GM12878 (cell line): ENCODE results near the gene SERINC5. TPM values are rescaled to one million over a fixed set of nuclear protein-coding genes. Genes with fewer than 3 reads are reported as not detected.

Experiments used
- ATAC-seq: fragments of 200-7000 bp; cut with Tn5 transposase; 3 replicates; pipeline ENCODE4 v1.9.1; 2020; ENCODE audit warnings: mild to moderate bottlenecking, moderate library complexity
- BruUV-seq: library from RNA; stranded (reverse); fragments of 400-500 nt; replicated peaks from 2 replicates; lab custom pipeline; 2021; lab: Mats Ljungman, UMichigan
- CTCF ChIA-PET: fragments of 300-600 bp; sonication (Branson Sonifier 250); formaldehyde crosslinking; extraction: SDS; loops from one replicate; lab custom pipeline; 2021; ENCODE audit warnings: inconsistent platforms; lab: Yijun Ruan, JAX
- POLR2A ChIA-PET: fragments of 350-600 bp; formaldehyde crosslinking; extraction: SDS; loops from one replicate; lab custom pipeline; 2021; ENCODE audit warnings: inconsistent platforms; lab: Charles Lee
- RAD21 ChIA-PET: fragments of 300-600 bp; sonication (Branson Sonifier 250); formaldehyde crosslinking; loops from one replicate; lab custom pipeline; 2023; ENCODE audit warnings: antibody characterized with exemption; ENCODE audit not compliant: unreplicated experiment; lab: Charles Lee
- SMC1A ChIA-PET: fragments of 300-600 bp; sonication (Branson Sonifier 250); formaldehyde crosslinking; loops from one replicate; lab custom pipeline; 2023; ENCODE audit not compliant: unreplicated experiment, uncharacterized antibody; lab: Charles Lee
- DNase-seq: peaks from one replicate; pipeline ENCODE4 v3.0.0-alpha.2; 2011; ENCODE audit warnings: low read depth, low spot score
- FAIRE-seq: peaks from 3 replicates; lab custom pipeline; 2011; peaks lifted over from hg19 to GRCh38; lab: Jason Lieb, UNC
- H2AFZ ChIP-seq: 2 replicates; pipeline ENCODE4 v1.6.0; 2011; ENCODE audit warnings: low read depth, low read length, control low read depth; ENCODE audit not compliant: control insufficient read depth
- H3K27ac ChIP-seq: 2 replicates; pipeline ENCODE4 v1.5.1; 2011; ENCODE audit warnings: control low read depth; ENCODE audit not compliant: control insufficient read depth, insufficient read depth
- H3K27me3 ChIP-seq, 2 experiments: replicated peaks in 1 of 2; 2 replicates each; pipeline versions ENCODE4 v1.6.0 to v1.6.1; 2011; ENCODE audit warnings: low read length in 1 of 2; ENCODE audit not compliant: control insufficient read depth in 2 of 2, insufficient read depth in 2 of 2
- H3K36me3 ChIP-seq, 2 experiments: 2 replicates each; pipeline ENCODE4 v1.5.1; 2011; ENCODE audit warnings: low read length in 1 of 2; ENCODE audit not compliant: control insufficient read depth in 2 of 2, insufficient read depth in 2 of 2
- H3K4me1 ChIP-seq: 2 replicates; pipeline ENCODE4 v1.6.1; 2011; ENCODE audit warnings: mild to moderate bottlenecking, low read length, moderate library complexity, mixed read lengths; ENCODE audit not compliant: control insufficient read depth, insufficient read depth
- H3K4me2 ChIP-seq: 2 replicates; pipeline ENCODE4 v1.6.0; 2011; ENCODE audit warnings: control low read depth; ENCODE audit not compliant: control insufficient read depth, insufficient read depth
- H3K4me3 ChIP-seq: fragments of 200-600 bp; sonication (generic); 2 replicates; pipeline ENCODE4 v1.5.1; 2016
- H3K79me2 ChIP-seq: 2 replicates; pipeline ENCODE4 v1.6.0; 2011; ENCODE audit warnings: low read length; ENCODE audit not compliant: control insufficient read depth, insufficient read depth
- H3K9ac ChIP-seq: 2 replicates; pipeline ENCODE4 v1.8.0; 2011; ENCODE audit warnings: low read length, control low read depth, mixed read lengths; ENCODE audit not compliant: control insufficient read depth, insufficient read depth
- H3K9me3 ChIP-seq: replicated peaks from 3 replicates; pipeline ENCODE4 v1.5.1; 2011; ENCODE audit warnings: mild to moderate bottlenecking, low read length; ENCODE audit not compliant: control insufficient read depth, insufficient read depth
- H4K20me1 ChIP-seq: 2 replicates; pipeline ENCODE4 v1.6.0; 2011; ENCODE audit not compliant: control insufficient read depth, insufficient read depth
- CREB1 ChIP-seq: IDR thresholded peaks from 2 replicates; pipeline ENCODE4 v1.6.1; 2012; ENCODE audit warnings: low read depth, mild to moderate bottlenecking, inconsistent platforms
- EP300 ChIP-seq, 2 experiments: fragments of 150-350 bp in 1 of 2; IDR thresholded peaks; 2 replicates each; pipeline ENCODE4 v1.6.1; 2011 to 2012; ENCODE audit warnings: low read depth in 2 of 2, low read length in 2 of 2, borderline replicate concordance in 1 of 2, improper control_type of control experiment in 1 of 2, inconsistent platforms in 1 of 2; ENCODE audit not compliant: control insufficient read depth in 1 of 2
- JUND ChIP-seq: IDR thresholded peaks from 2 replicates; pipeline ENCODE4 v1.6.1; 2012; ENCODE audit warnings: low read depth, mild to moderate bottlenecking, low read length, improper control_type of control experiment, moderate library complexity
- KDM1A ChIP-seq: fragments of 200-600 bp; sonication (generic); IDR thresholded peaks from 2 replicates; pipeline ENCODE4 v1.6.1; 2016; ENCODE audit warnings: borderline replicate concordance
- MXI1 ChIP-seq: fragments of 150-350 bp; IDR thresholded peaks from 2 replicates; pipeline ENCODE4 v1.6.1; 2011; ENCODE audit warnings: low read depth, mild to moderate bottlenecking, inconsistent platforms, low read length, improper control_type of control experiment
- NRF1 ChIP-seq: conservative IDR thresholded peaks from 2 replicates; pipeline ENCODE4 v1.6.1; 2011; ENCODE audit warnings: mild to moderate bottlenecking, low read depth, low read length, improper control_type of control experiment
- PML ChIP-seq: IDR thresholded peaks from 2 replicates; pipeline ENCODE4 v1.6.1; 2012; ENCODE audit warnings: low read length, inconsistent platforms
- RAD21 ChIP-seq: IDR thresholded peaks from 2 replicates; pipeline ENCODE4 v1.6.1; 2011; ENCODE audit warnings: mild to moderate bottlenecking, low read depth, low read length, moderate library complexity; ENCODE audit not compliant: insufficient read depth
- RAD51 ChIP-seq: fragments of 450-650 bp; IDR thresholded peaks from 2 replicates; pipeline ENCODE4 v1.6.1; 2016; ENCODE audit warnings: moderate library complexity, mild to moderate bottlenecking, inconsistent platforms
- RUNX3 ChIP-seq: IDR thresholded peaks from 2 replicates; pipeline ENCODE4 v1.6.1; 2012; ENCODE audit warnings: low read length, inconsistent platforms
- SMC3 ChIP-seq: IDR thresholded peaks from 2 replicates; pipeline ENCODE4 v1.6.1; 2011; ENCODE audit warnings: low read length, improper control_type of control experiment, borderline replicate concordance
- SREBF1 ChIP-seq: IDR thresholded peaks from 2 replicates; pipeline ENCODE4 v1.6.1; 2012; ENCODE audit warnings: mild to moderate bottlenecking, low read length
- SUZ12 ChIP-seq: fragments of 200-600 bp; sonication (generic); IDR thresholded peaks from one replicate; pipeline ENCODE4 v1.6.1; 2018; ENCODE audit warnings: antibody characterized with exemption, mild to moderate bottlenecking; ENCODE audit not compliant: unreplicated experiment
- TARDBP ChIP-seq: IDR thresholded peaks from 2 replicates; pipeline ENCODE4 v1.6.1; 2016; ENCODE audit warnings: borderline replicate concordance
- ZNF207 ChIP-seq: fragments of 450-650 bp; IDR thresholded peaks from 2 replicates; pipeline ENCODE4 v1.6.1; 2014; ENCODE audit warnings: antibody characterized with exemption, mild to moderate bottlenecking, borderline replicate concordance
- WGBS: methylation state at CpG from one replicate; pipeline ENCODE4 v1.1.6; 2016; ENCODE audit warnings: low lambda C conversion rate; ENCODE audit not compliant: insufficient replicate concordance, insufficient coverage; ENCODE audit errors: missing lambda C conversion rate; 5-methylcytosine and 5-hydroxymethylcytosine counted together
- in situ Hi-C: fragments of 300-500 bp; cut with MboI; formaldehyde crosslinking; loops from 9 replicates; pipeline ENCODE4 v1.14.3; 2018; ENCODE audit warnings: mixed read lengths
- intact Hi-C: fragments of 100-400 bp; cut with micrococcal nuclease; formaldehyde crosslinking; loops from one replicate; pipeline ENCODE4 v1.14.2; 2022; ENCODE audit not compliant: unreplicated experiment
- polyA plus RNA-seq, 11 experiments: library from polyadenylated mRNA; depleted of rRNA in 4 of 11; unstranded in 6 of 11; stranded (reverse) in 5 of 11; fragments of >200 nt; fragmentation: Nextera tagmentation in 4 of 11; fragmentation: Illumina TruSeq in 1 of 11; extraction: Ambion mirVana in 4 of 11; extraction: Trizol in 1 of 11; gene quantifications; 1 replicate in 1 of 11; 2 replicates in 10 of 11; pipeline versions ENCODE4 v1.2.1 to v1.2.3, GENCODE V29; 2011 to 2016; ENCODE audit warnings: inconsistent platforms in 2 of 11, missing spikeins in 2 of 11, low read depth in 1 of 11
- total RNA-seq, 4 experiments: library from RNA; depleted of rRNA in 3 of 4; stranded (reverse); fragments of >200 nt in 3 of 4; fragmentation: Illumina TruSeq in 1 of 4; extraction: Trizol in 1 of 4; gene quantifications; 2 replicates each; pipeline versions ENCODE4 v1.2.1 to v1.2.3, GENCODE V29; 2013 to 2021
- TF ChIP-seq, protein P1 (sequence below): IDR thresholded peaks from 2 replicates; pipeline ENCODE4 v1.6.1; 2011; ENCODE audit warnings: low read depth, mild to moderate bottlenecking, low read length, moderate library complexity, borderline replicate concordance; ENCODE audit errors: extremely low read depth
- TF ChIP-seq, protein P2 (sequence below): fragments of 450-650 bp; IDR thresholded peaks from 2 replicates; pipeline ENCODE4 v1.6.1; 2017; ENCODE audit warnings: mild to moderate bottlenecking, moderate library complexity

Gene SERINC5
- total and polyA plus RNA-seq, 10 of the 15 experiments (the other 5 are each of a cell fraction or from before 2014, with no cell fraction given): 0.66 to 7.0 (median 2.8) TPM

DNA sequence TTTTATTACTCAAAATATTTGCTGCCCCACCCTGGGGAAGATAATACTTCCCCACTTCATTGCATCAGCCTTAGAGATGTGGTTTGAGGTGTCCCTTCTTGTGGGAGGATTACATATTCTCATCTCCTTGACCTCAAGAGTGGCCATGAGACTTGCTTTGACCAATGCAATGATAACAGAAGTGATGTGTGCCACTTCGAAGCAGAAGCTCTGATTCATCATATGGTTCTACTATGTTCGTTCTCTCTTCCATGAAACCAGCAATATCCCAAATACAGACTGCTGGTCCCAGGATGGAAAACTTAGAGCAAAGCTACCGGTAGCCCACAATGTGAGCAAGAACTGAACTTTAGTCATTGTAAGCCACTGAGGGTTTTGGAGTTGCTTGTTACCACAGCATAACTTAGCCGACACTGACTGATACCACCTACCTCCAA is 128.7 kb downstream of the SERINC5 start (continued):
- peak; percentile 96 for TF ChIP-seq RUNX3
- TF ChIP-seq, protein P1, sequence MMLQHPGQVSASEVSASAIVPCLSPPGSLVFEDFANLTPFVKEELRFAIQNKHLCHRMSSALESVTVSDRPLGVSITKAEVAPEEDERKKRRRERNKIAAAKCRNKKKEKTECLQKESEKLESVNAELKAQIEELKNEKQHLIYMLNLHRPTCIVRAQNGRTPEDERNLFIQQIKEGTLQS: no peak

DNA sequence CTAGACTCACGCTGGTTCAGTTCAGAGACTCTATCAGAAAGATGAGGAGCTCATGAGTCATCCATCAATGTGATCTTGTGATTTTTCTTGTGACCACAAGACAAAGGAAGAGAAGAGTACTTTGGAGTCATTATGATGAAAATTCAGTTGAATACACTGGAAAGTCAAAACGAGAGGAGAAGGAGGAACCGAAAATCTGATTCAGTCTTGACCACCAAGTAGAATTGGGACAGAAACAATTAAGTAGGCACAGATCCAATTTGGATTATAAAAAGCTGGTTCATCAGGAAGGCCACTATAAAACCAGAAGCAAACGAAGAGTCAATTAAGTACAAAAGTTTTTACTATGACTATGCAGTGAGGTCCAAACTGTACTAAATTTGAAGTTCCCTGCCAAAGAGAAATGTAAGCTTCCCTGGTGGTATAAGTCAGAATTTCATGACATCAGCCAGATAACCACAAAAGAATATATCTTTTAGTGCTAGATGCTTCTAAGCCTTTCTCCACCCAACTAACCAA is 129.8 kb downstream of the SERINC5 start:
- FAIRE-seq (peak; percentile 83), ATAC-seq (peak; percentile 81), DNase-seq (peak; percentile 93)
- no TSS peak for BruUV-seq
- H3K79me2 ChIP-seq: no peaks in the 10 kb centered on the region
- H2AFZ ChIP-seq: no peak overlapping the region
- H3K4me2 ChIP-seq: peak overlapping the region; percentile 70
- H3K4me1 ChIP-seq: peaks cover 28% of the 10 kb centered on the region
- SMC1A ChIA-PET: interaction anchor here (0.7 to 5.0 kb wide), 31 partner anchors 9 to 178 kb away, joined by 3 to 56 read pairs (median 5); partner anchors contain the start of genes MTX3 and SERINC5
- in situ Hi-C loops: no loop called here
- intact Hi-C loops: loop anchor here (1.0 to 5.0 kb wide), 3 partner anchors 16 to 131 kb away; no protein-coding TSS in a partner anchor
- peak overlapping the region; percentile 74 for H3K27ac ChIP-seq
- CTCF ChIA-PET: interaction anchor here (0.5 to 3.6 kb wide), 11 partner anchors 9 to 1366 kb away, joined by 3 to 26 read pairs (median 4); no protein-coding TSS in a partner anchor
- RAD21 ChIA-PET: interaction anchor here (0.6 to 3.2 kb wide), 22 partner anchors 9 to 1625 kb away, joined by 3 to 41 read pairs (median 4); partner anchors contain the start of genes DHFR, MSH3 and SERINC5
- no peak overlapping the region for H3K9ac ChIP-seq
- POLR2A ChIA-PET: interaction anchor here (0.7 to 2.0 kb wide), 16 partner anchors 11 to 141 kb away, joined by 3 to 17 read pairs (median 5); partner anchors contain the start of gene SERINC5
- peaks cover 5% of the 10 kb centered on the region; the same call in 2 of the 3 replicates for H3K9me3 ChIP-seq
- H4K20me1 ChIP-seq: no peaks in the 10 kb centered on the region
- H3K4me3 ChIP-seq: peak overlapping the region; percentile 32; the same call in 1 of the 2 replicates
- H3K36me3 ChIP-seq: no peaks in the 10 kb centered on the region
- 0% methylated on average over 4 of the region's 4 CpGs for WGBS
- H3K27me3 ChIP-seq: no peaks in the 10 kb centered on the region
- TF ChIP-seq EP300 (IDR thresholded peaks at IDR 0.05; ENCODE audit: borderline replicate concordance in 1 of 2, control insufficient read depth in 1 of 2, low read depth in 2 of 2, low read length in 2 of 2) (peak; percentile 97 to 99; a peak in 3 of 4 replicates), MXI1 (peak; percentile 59; the same call in 1 of the 2 replicates), TARDBP (no peak), SUZ12 (no peak), PML (peak; percentile 53; the same call in 1 of the 2 replicates), SMC3 (no peak), RAD51 (peak; percentile 56; the same call in 1 of the 2 replicates), RAD21 (no peak), JUND (peak; percentile 89), NRF1 (no peak), RUNX3 (peak; percentile 98), KDM1A (no peak), SREBF1 (no peak), ZNF207 (no peak; the same call in 1 of the 2 replicates), CREB1 (peak; percentile 48; the same call in 1 of the 2 replicates)
- TF ChIP-seq, protein P1: no peak
- TF ChIP-seq, protein P2, sequence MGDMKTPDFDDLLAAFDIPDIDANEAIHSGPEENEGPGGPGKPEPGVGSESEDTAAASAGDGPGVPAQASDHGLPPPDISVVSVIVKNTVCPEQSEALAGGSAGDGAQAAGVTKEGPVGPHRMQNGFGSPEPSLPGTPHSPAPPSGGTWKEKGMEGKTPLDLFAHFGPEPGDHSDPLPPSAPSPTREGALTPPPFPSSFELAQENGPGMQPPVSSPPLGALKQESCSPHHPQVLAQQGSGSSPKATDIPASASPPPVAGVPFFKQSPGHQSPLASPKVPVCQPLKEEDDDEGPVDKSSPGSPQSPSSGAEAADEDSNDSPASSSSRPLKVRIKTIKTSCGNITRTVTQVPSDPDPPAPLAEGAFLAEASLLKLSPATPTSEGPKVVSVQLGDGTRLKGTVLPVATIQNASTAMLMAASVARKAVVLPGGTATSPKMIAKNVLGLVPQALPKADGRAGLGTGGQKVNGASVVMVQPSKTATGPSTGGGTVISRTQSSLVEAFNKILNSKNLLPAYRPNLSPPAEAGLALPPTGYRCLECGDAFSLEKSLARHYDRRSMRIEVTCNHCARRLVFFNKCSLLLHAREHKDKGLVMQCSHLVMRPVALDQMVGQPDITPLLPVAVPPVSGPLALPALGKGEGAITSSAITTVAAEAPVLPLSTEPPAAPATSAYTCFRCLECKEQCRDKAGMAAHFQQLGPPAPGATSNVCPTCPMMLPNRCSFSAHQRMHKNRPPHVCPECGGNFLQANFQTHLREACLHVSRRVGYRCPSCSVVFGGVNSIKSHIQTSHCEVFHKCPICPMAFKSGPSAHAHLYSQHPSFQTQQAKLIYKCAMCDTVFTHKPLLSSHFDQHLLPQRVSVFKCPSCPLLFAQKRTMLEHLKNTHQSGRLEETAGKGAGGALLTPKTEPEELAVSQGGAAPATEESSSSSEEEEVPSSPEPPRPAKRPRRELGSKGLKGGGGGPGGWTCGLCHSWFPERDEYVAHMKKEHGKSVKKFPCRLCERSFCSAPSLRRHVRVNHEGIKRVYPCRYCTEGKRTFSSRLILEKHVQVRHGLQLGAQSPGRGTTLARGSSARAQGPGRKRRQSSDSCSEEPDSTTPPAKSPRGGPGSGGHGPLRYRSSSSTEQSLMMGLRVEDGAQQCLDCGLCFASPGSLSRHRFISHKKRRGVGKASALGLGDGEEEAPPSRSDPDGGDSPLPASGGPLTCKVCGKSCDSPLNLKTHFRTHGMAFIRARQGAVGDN: no peak; the same call in 1 of the 2 replicates
